GM21723 (cell line): ENCODE data around the gene NLK.
"Not testable (repeated sequence)": the region's sequence is repeated elsewhere in the genome, so short reads cannot be mapped to it uniquely, and the experiment has no call there.

ENCODE experiments used
- ATAC-seq: cut with Tn5 transposase; IDR thresholded peaks from one replicate; pipeline ENCODE4 v1.9.1; 2021; ENCODE audit warnings: mild to moderate bottlenecking, moderate library complexity; ENCODE audit not compliant: unreplicated experiment

NLK gene

DNA sequence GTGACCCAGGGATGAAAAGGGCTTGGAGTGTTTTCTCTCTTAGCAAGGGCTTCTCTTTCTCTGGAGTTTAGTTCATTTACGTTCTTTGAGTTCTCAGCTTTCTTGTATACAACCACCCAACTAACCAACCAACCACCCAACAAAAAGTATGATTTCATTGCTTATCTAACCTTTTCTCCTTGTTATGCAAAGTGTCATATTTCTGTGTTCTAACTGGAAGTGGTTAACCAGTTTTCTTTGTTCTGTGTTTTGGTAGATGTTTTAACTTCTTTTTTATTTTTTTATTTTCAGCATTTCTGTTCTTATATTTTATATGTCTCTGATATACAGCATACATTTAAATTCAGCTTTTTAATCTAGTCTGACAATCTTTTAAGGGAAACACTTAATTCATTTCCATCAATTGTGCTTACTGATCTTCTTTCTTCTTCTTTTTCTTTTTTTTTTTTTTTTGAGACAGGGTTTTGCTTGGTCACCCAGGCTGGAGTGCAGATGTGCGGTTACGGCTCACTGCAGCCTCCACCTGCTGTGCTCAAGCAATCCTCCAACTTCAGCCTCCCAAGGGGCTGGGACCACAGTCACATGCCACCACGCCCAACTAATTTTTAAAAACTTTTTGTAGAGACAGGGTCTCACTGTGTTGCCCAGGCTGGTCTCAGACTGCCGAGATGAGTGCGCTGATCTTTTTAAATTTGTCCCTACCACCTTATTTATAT is 29.6 kb downstream of the NLK start:
- no peak for ATAC-seq

DNA sequence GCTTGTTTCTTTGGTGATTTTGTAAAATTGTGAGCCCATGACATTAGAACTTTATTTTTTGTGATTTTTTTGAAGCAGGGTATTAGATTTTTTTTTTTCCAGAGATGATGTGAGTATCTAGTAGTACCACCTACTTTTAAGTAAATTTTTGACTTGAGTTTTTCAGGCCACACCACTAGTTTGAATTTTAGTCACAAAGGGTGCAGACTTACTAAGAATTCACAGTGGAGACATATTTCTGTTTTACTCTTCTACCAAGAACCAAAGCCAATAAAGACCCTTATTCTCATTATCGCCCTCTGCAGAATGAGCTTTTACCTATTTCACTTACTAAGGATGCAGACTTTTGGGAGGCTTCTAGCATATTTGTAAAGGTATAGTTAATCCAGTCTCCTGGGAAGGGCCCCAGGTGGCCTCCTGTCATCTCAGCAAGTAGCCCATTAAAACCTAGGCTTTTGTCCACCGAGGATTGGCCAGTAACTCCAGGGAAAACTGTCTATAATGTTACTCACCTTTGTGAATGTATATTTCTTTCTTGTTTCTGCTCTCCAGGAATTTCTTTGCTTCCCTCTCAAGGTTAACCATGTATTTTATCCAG is 30.6 kb downstream of the NLK start:
- no peak for ATAC-seq

DNA sequence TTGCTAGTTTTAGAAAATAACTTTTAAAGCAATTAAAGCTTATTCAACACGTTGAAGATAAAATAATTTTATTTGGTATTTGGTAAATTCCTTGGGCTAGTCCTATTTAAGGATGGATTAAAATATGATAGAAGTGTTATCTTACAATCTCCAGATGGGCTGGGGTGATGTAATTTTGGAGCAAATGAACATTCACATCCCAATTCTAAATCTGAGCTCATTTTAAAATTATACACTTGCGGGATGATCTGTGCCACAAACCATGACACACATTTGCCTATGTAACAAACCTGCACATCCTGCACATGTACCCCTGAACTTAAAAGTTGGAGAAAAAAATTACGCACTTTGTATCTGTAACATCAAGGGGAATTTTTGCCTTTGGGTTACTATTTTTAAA is 31.5 kb downstream of the NLK start:
- ATAC-seq: no peak

DNA sequence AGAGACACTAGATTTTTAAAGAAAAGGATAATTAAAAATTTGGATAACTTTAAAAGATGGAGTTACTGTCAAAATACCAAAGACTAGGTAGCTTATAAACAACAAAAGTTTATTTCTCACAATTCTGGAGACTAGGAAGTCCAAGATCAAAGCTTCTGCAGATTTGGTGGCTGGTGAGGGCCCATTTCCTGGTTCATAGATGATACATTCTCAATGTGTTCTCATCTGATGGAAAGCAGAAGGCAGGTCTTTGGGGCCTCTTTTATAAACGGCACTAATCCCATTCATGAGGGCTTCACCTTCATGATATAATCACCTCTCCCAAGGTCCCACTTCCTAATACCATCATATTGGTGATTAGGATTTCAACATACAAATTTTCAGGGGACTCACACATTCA is 33.7 kb downstream of the NLK start:
- ATAC-seq: no peak

DNA sequence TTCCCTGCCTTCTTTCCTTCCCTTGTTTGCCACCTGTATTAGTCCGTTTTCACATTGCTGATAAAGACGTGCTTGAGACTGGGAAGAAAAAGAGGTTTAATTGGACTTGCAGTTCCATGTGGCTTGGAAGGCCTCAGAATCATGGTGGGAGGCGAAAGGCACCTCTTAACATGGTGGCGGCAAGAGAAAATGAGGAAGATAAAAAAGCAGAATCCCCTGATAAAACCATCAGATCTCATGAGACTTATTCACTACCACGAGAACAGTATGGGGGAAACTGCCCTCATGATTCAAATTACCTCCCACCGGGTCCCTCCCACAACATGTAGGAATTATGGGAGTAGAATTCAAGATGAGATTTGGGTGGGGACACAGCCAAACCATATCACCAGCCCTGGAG is 34.7 kb downstream of the NLK start:
- not testable (repeated sequence) for ATAC-seq

DNA sequence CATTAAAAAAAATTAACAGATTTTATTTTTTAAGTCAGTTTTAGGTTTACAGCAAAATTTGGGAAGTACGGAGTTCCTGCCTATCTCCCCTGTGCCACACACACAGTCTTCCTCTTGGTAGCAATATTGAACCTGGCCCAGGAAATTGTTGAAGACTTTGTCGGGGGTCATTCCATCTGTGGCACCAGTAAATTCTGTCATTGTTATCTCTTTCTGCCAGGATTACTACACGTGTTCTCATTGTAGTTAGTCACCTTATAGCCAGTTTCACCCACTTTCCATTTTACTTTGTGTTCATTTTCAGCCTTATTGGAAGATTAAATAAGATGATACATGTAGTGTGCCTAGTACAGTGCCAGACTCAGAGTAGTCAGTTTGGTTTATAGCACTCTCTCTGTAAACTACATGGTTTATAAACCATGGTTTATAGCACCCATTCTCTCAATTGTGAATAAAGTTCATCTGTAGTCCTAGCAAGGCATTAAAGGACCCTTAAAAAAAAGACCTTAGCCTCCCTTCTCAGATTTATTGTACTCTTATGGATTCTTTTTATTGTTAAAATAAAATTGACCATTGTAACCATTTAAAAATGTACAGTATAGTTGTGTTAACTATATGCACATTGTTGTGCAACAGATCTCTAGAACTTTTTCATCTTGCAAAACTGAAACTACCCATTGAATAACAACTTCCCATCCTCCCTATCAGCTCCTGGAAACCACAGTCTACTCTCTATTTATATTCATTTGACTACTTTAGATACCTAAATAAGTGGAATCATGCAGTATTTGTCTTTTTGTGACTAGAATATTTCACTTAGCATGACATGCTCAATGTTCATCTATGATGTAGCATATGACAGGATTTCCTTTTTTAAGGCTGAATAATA is 36.1 kb downstream of the NLK start:
- no peak for ATAC-seq

DNA sequence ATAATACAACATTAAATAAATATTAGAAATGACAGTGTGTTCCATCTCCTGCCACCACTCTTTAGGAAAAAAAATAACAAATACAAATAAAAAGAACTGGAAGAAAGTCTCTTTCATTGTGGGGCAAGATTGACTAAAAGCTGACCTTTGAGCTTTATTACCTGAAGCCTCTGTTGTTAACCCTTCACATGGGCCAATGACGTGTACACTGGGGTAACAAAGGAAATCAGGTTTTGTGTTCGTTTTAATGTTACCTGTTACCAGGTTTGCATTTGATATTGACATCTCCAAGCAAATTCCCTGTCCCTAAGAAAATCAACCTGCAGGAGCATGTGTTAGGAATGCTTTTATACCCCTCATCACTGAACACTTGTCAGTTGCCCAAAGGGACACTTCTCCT is 39.0 kb downstream of the NLK start:
- no peak for ATAC-seq

DNA sequence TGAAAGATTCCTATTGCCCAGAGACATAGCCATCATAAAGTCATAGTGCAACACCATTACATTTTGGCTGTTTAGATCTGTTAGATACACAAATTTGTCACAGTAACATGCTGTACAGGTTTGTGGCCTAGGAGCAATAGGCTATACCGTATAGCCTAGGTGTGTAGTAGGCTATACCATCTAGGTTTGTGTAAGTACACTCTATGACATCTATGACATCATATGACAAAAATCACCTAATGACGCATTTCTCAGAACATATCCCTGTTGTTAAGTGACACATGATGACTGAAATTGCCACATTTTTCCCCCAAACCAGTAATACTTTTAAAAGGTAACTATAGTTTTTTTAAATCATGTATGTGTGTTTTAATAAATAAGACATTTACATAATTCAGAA is 43.3 kb downstream of the NLK start:
- no peak for ATAC-seq

DNA sequence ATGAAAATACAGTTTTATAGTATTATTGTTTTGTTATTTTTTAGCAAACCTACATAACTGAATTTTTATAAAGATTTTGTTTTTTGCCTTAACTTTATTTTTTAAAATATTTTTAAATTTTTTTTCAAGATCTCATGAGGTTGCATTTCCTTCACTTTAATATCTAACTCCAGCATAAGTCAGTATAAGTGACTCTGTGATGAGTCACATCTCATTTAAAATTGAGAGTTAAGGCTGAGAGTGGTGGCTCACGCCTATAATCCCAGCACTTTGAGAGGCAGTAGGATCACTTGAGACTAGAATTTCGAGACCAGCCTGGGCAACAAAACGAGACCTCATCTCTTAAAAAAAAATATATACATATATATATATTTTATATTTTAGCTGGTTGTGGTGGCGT is 44.0 kb downstream of the NLK start:
- ATAC-seq: no peak

DNA sequence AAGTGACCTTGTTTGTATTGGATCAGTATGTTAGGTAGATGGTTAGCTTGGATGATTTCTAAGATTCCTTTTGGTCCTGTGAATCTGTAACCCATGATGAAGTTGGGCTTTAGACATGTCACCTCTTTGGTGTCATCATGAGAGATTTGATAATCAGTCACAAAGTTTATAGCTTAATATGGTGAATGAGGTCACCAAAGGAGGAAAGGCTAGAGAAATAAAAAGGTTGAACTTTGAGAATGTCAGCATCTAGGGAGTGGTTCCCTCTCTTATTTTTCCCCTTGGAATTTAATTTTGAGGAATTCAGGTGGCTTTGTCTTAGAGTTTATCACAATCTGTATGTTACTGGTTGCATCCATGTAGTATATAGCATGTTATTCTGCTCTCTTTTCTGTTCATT is 45.3 kb downstream of the NLK start:
- ATAC-seq: no peak

DNA sequence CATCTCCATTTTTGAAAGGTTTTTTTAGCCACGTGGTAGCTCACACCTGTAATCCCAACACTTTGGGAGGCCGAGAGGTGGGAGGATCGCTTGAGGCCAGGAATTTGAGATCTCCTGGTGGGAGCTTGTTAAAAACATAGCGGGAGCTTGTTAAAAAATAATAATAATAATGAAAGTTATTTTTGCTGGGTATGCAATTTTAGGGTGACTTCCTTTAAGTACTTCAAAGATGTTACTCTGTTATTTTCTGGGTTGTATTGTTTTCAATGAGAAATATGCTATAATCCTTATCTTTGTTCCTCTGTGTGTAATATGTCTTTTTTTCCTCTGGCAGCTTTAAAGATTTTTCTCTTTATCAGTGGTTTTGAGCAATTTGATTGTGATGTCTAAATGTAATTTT is 48.1 kb downstream of the NLK start:
- ATAC-seq: no peak

DNA sequence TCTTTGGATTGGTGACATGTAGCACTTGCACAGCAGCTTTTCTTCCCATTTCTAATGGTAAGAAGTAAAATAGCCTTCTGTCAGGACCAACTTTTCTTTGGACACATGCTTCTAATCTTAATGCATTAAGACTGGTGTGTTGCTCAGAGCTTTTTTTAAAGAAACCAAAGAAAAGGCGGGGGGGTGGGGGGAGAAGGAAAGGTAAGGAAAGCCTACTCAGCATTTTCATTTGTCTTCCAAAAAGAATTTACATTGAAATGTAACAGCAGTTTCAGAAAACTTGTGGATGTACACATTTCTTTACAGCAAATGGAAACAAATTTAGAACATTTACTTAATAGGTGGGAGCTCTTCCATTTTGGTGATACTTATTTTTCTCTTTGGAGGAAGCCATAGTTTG is 49.6 kb downstream of the NLK start:
- ATAC-seq: no peak

DNA sequence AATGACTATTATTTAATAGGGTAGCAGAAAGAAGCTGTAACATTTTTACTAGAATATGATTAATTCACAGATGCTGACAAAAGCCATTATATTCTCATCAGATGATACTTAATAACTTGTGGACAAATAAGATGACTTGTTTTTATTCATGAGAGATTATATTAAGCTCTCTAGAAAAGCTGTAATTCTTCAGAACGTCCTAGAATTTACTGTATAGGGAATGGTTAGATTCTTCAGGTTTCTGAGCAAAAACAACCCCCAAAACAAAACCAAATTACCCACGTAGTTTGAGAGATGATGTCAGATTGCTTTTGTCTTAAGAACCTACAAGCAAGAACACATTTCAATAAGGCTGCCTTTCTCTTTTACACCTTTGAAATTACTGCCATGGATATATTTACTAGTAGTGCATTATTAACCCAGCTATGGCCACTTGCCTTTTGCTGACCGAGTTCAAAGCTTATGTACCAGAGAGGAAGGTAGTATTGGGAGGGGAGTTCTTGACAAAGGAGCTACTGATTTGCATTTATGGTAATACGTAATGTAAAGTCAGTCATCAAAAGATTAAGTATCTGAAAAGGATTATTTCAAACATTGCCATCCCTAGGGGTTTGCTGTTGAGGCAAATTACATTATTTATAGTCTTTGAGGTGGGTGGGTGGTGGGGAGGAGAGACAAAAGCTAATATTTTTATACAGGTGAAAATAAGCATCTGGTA is 51.7 kb downstream of the NLK start:
- ATAC-seq: no peak

DNA sequence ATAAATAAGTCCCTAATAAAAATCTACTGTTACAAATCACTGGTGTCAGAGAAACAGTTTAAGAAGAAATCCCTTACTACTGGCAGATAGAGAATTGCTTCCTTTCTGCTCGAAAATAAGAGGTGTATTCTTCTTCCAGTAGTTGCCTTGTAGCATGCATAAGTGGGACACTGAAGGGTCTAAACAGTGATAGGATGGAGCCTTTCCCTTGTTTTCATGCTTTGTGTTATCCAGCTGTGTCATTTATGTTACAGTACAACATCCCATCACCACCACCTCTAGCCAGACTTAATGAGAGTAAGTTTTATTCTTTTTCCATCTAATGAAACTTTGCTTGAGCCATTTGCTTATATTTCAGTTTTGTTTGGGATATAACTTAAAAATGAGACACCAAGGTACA is 54.3 kb downstream of the NLK start:
- ATAC-seq: no peak

DNA sequence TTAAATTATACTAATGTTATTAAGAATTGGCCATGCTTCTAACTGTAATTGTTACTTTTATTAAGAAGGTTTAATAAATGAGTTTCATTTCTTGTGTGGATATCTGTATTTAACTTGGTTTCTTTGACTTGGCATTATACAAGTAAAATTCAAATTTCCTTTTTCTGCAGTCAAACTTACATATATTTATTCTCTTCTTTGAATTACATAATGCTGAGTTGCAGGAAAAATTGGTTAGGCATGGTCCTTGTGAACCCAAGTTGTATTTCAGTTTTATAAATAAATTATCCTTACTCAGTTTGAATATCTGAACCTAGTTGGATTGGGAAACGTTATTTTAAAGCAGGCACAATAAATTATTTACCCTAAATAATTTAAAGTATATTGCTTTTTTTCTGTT is 54.8 kb downstream of the NLK start:
- no peak for ATAC-seq

DNA sequence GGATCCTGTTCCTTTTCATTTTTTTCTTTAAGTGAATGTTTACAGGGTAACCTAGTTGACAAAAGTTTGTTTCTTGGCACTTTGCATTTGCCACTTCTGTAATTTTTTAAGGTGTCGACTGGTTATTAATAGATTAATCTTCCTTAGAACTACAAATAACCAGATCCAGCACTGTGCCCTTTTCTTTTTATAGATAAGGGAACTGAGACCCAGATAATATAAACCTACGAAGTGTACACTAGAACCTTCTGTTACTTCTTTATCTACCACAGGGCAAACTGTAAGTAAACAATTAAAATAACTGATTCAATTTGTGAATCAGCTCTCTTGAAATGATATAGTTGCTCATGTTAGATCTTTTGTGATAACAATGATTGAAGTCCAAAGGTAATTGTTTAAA is 55.4 kb downstream of the NLK start:
- no peak for ATAC-seq

DNA sequence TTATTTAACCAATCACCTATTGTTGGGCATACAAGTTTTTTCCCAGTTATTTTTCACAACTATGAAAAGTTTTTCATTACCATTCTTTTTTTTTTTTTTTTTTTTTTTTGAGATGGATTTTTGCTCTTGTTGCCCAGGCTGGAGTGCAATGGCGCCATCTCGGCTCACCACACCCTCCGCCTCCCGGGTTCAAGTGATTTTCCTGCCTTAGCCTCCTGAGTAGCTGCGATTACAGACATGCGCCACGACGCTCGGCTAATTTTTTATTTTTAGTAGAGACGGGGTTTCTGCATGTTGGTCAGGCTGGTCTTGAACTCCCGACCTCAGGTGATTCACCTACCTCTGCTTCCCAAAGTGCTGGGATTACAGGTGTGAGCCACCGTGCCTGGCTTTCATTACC is 56.1 kb downstream of the NLK start:
- not testable (repeated sequence) for ATAC-seq

DNA sequence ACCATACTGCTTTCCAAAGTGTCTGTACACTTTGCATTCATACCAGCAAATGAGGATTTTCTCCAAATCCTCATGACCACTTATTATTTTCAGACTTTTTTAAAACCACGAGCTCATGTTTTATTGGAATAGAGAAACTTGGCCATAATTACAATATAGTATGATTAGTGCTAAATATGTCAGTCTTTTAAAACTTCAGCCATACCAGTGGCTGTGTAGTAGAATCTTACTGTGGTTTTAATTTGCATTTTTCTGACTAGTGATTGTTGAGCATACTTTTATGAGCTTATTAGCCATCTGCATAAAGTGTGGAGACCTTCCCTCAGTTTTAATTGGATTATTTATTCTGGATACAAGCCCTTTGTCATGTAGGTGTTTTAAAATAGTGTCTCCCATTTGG is 57.8 kb downstream of the NLK start:
- ATAC-seq: no peak

DNA sequence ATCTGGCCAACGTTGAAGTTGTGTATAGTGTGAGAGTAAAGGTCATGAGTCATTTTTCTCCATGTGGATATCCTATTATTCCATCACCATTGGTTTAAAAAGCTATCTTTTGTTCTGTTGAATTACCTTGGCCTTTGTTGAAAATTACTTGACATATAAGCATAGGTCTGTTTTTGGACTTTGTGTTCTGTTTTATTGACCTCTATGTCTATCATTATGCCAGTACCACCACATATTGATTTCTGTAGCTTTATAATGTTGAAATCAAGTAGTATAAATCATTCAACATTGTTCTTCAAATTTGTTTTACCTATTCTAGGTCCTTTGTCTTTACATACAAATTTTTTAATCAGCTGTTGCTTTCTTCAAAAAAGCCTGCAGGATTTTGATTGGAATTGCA is 58.5 kb downstream of the NLK start:
- no peak for ATAC-seq

DNA sequence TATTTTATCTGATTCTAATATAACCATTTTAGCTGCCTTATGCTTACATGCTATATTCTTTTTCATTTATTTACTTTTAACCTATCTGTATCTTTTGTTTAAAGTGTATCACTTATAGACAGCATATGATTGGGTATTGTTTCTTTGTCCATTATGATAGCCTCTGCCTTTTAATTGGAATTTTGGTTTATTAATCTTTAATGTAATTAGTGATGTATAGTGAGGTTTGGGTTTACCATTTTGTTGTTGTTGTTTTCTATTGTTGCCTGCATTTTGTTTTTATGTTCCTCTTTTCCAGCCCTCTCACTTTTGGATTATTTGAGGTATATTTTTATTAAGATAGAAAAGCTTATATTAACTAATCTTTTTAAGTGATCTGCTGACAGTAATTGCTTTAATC is 59.4 kb downstream of the NLK start:
- no peak for ATAC-seq

DNA sequence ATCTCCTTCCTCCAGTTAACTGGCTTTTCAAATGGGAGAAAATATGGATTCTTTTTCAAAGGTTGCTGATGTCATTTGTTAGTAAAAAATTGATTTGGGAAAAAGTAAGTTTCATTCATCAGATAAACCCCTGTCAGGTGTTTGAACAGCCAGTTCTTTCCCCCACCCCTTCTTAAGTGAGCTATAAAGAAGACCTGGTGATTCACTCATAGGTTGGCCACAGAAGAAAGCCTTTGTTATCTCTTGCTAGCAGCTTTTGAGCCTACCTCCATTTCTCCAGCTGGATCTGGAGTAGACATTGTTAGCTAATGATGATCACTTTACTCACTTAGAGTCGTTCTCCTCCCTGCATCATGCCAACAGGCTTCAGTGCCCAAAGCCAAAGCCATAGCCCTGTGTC is 63.0 kb downstream of the NLK start:
- ATAC-seq: no peak
